ENCODE results near the gene SLIT3.

SLIT3 gene

GRCh38 chr5:169084775-169085174 is 216.2 kb downstream of the SLIT3 start:
- ATAC-seq (ENCODE audit: insufficient read depth, low read depth) = no peak
- H3K4me1 ChIP-seq (ENCODE audit: insufficient read depth, low read length) = peaks cover 2% of the 10 kb centered on the region; the same call in 1 of the 2 replicates
- no peaks in the 10 kb centered on the region for H3K36me3 ChIP-seq (ENCODE audit: insufficient read depth, low read length)
- TF ChIP-seq CTCF (IDR thresholded peaks at IDR 0.05; ENCODE audit: borderline replicate concordance, extremely low read depth, low read length, poor library complexity, severe bottlenecking) (no peak), EZH2 (IDR thresholded peaks at IDR 0.05; ENCODE audit: borderline replicate concordance, low read depth, low read length, severe bottlenecking) (no peak)
- H3K79me2 ChIP-seq (ENCODE audit: insufficient read depth, low read length) = no peaks in the 10 kb centered on the region
- H3K4me2 ChIP-seq (ENCODE audit: insufficient read depth, low read length) = no peak overlapping the region
- DNase-seq = no peak
- no peak overlapping the region for H2AFZ ChIP-seq (ENCODE audit: low read depth, low read length)
- no peak overlapping the region for H3K4me3 ChIP-seq (ENCODE audit: low read depth in 1 of 2, low read length in 2 of 2)
- H3K27ac ChIP-seq (ENCODE audit: low read length) = no peak overlapping the region
- H3K27me3 ChIP-seq (ENCODE audit: insufficient read depth, low read length, poor library complexity) = no peaks in the 10 kb centered on the region
- H3K9me3 ChIP-seq (ENCODE audit: insufficient read depth, low read length, severe bottlenecking) = no peaks in the 10 kb centered on the region
- no peaks in the 10 kb centered on the region for H4K20me1 ChIP-seq (ENCODE audit: insufficient read depth, low read length)
- no peak overlapping the region for H3K9ac ChIP-seq (ENCODE audit: low read depth, low read length)

GRCh38 chr5:169083394-169084018 is 217.4 kb downstream of the SLIT3 start:
- Histone ChIP-seq H3K4me1 (ENCODE audit: insufficient read depth, low read length) (peaks cover 2% of the 10 kb centered on the region; the same call in 1 of the 2 replicates), H3K4me3 (ENCODE audit: low read depth in 1 of 2, low read length in 2 of 2) (no peak overlapping the region), H2AFZ (ENCODE audit: low read depth, low read length) (no peak overlapping the region), H4K20me1 (ENCODE audit: insufficient read depth, low read length) (no peaks in the 10 kb centered on the region), H3K36me3 (ENCODE audit: insufficient read depth, low read length) (no peaks in the 10 kb centered on the region), H3K27me3 (ENCODE audit: insufficient read depth, low read length, poor library complexity) (no peaks in the 10 kb centered on the region), H3K79me2 (ENCODE audit: insufficient read depth, low read length) (no peaks in the 10 kb centered on the region), H3K9ac (ENCODE audit: low read depth, low read length) (no peak overlapping the region), H3K4me2 (ENCODE audit: insufficient read depth, low read length) (no peak overlapping the region), H3K27ac (ENCODE audit: low read length) (no peak overlapping the region), H3K9me3 (ENCODE audit: insufficient read depth, low read length, severe bottlenecking) (no peaks in the 10 kb centered on the region)
- TF ChIP-seq CTCF (IDR thresholded peaks at IDR 0.05; ENCODE audit: borderline replicate concordance, extremely low read depth, low read length, poor library complexity, severe bottlenecking) = no peak
- TF ChIP-seq EZH2 (IDR thresholded peaks at IDR 0.05; ENCODE audit: borderline replicate concordance, low read depth, low read length, severe bottlenecking) = no peak
- ATAC-seq (ENCODE audit: insufficient read depth, low read depth) (no peak), DNase-seq (no peak)

- TF ChIP-seq CTCF (IDR thresholded peaks at IDR 0.05; ENCODE audit: borderline replicate concordance, extremely low read depth, low read length, poor library complexity, severe bottlenecking) (no peak), EZH2 (IDR thresholded peaks at IDR 0.05; ENCODE audit: borderline replicate concordance, low read depth, low read length, severe bottlenecking) (no peak)
- no peaks in the 10 kb centered on the region for H4K20me1 ChIP-seq (ENCODE audit: insufficient read depth, low read length)
- no peak overlapping the region for H3K9ac ChIP-seq (ENCODE audit: low read depth, low read length)
- no peak for DNase-seq
- no peak overlapping the region for H3K4me3 ChIP-seq (ENCODE audit: low read depth in 1 of 2, low read length in 2 of 2)
- no peak overlapping the region for H3K27ac ChIP-seq (ENCODE audit: low read length)
- H3K36me3 ChIP-seq (ENCODE audit: insufficient read depth, low read length) = no peaks in the 10 kb centered on the region
- H3K4me2 ChIP-seq (ENCODE audit: insufficient read depth, low read length) = no peak overlapping the region
- no peaks in the 10 kb centered on the region for H3K27me3 ChIP-seq (ENCODE audit: insufficient read depth, low read length, poor library complexity)
- no peaks in the 10 kb centered on the region for H3K79me2 ChIP-seq (ENCODE audit: insufficient read depth, low read length)
- H2AFZ ChIP-seq (ENCODE audit: low read depth, low read length) = no peak overlapping the region
- H3K4me1 ChIP-seq (ENCODE audit: insufficient read depth, low read length) = peaks cover 2% of the 10 kb centered on the region; the same call in 1 of the 2 replicates
- no peak for ATAC-seq (ENCODE audit: insufficient read depth, low read depth)
- H3K9me3 ChIP-seq (ENCODE audit: insufficient read depth, low read length, severe bottlenecking) = no peaks in the 10 kb centered on the region
Observed at GRCh38 chr5:169081000-169081724, 219.8 kb downstream of the SLIT3 start.

All from DND-41 (cell line).